Neural progenitor cell (in vitro differentiated cells): Measurements from ENCODE around the gene GFPT2.

ENCODE experiments used
- EZH2 ChIP-seq: fragments of 200-600 bp; sonication (generic); IDR thresholded peaks from 2 replicates; pipeline ENCODE4 v1.6.1; 2017; ENCODE audit warnings: antibody characterized with exemption, mild to moderate bottlenecking, moderate library complexity
- TF ChIP-seq, protein P1 (sequence below): fragments of 200-600 bp; sonication (generic); IDR thresholded peaks from 2 replicates; pipeline ENCODE4 v1.5.1; 2017; ENCODE audit warnings: antibody characterized with exemption, mild to moderate bottlenecking

DNA sequence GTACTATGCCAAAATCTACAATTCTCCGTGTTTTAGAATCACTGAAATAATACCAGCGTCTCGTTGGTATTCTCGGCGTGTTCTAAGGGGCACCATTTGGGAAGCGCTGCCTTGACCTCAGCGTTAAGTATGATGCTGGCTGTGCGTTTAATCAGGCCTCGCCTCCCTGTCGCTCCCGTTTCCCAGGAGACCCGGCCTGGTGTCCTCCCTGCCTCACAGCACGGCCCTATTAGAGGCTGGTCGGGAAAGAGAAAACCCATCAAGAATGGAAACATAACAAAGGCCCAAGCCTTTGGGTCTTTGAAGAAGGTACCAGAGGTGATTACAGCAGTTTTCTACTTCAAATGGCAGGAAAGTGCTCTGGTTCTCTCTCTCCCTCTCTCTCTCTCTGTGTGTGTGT, 30.0 kb downstream of the GFPT2 start:
- no peak for TF ChIP-seq EZH2
- TF ChIP-seq, protein P1, sequence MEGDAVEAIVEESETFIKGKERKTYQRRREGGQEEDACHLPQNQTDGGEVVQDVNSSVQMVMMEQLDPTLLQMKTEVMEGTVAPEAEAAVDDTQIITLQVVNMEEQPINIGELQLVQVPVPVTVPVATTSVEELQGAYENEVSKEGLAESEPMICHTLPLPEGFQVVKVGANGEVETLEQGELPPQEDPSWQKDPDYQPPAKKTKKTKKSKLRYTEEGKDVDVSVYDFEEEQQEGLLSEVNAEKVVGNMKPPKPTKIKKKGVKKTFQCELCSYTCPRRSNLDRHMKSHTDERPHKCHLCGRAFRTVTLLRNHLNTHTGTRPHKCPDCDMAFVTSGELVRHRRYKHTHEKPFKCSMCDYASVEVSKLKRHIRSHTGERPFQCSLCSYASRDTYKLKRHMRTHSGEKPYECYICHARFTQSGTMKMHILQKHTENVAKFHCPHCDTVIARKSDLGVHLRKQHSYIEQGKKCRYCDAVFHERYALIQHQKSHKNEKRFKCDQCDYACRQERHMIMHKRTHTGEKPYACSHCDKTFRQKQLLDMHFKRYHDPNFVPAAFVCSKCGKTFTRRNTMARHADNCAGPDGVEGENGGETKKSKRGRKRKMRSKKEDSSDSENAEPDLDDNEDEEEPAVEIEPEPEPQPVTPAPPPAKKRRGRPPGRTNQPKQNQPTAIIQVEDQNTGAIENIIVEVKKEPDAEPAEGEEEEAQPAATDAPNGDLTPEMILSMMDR: no peak
